GM13976 (cell line): ENCODE measurements around the gene NEURL1B.

Experiments used
- DNase-seq: peaks from one replicate; pipeline ENCODE4 v3.0.0; 2012; ENCODE audit warnings: low spot score
- in situ Hi-C: fragments of 300-500 bp; cut with MboI; formaldehyde crosslinking; loops from one replicate; pipeline ENCODE4 v1.12.0; 2022; ENCODE audit warnings: low sequenced_read_pairs, mixed read lengths, inconsistent platforms; ENCODE audit not compliant: unreplicated experiment
- TF ChIP-seq, protein P1 (sequence below): IDR thresholded peaks from 2 replicates; pipeline ENCODE4 v1.5.1; 2012; ENCODE audit warnings: borderline replicate concordance, mild to moderate bottlenecking; ENCODE audit not compliant: insufficient read depth; ENCODE audit errors: extremely low read depth, missing control alignments, control extremely low read depth

The NEURL1B gene

DNA sequence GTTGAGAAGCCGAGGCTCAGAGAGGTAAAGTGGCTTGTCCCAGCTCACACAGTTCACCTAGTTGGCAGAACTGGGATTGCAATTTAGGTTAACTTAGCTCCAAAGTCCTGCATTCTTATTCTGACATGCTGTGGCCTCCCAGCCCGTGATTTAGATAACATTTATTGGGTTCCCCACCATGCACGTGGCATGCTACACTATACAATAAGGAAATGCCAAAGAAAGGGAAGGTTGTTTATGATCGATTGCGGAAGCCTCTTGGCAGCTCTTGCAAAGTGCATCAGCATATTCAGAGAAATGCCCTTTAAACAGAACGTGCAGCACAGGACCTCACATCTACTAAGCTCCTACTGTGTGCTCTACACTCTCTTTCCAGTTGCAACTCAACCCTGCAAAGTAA, 3.2 kb downstream of the NEURL1B start:
- TF ChIP-seq, protein P1, sequence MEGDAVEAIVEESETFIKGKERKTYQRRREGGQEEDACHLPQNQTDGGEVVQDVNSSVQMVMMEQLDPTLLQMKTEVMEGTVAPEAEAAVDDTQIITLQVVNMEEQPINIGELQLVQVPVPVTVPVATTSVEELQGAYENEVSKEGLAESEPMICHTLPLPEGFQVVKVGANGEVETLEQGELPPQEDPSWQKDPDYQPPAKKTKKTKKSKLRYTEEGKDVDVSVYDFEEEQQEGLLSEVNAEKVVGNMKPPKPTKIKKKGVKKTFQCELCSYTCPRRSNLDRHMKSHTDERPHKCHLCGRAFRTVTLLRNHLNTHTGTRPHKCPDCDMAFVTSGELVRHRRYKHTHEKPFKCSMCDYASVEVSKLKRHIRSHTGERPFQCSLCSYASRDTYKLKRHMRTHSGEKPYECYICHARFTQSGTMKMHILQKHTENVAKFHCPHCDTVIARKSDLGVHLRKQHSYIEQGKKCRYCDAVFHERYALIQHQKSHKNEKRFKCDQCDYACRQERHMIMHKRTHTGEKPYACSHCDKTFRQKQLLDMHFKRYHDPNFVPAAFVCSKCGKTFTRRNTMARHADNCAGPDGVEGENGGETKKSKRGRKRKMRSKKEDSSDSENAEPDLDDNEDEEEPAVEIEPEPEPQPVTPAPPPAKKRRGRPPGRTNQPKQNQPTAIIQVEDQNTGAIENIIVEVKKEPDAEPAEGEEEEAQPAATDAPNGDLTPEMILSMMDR: no peak
- in situ Hi-C loops: no loop called here
- no peak for DNase-seq

DNA sequence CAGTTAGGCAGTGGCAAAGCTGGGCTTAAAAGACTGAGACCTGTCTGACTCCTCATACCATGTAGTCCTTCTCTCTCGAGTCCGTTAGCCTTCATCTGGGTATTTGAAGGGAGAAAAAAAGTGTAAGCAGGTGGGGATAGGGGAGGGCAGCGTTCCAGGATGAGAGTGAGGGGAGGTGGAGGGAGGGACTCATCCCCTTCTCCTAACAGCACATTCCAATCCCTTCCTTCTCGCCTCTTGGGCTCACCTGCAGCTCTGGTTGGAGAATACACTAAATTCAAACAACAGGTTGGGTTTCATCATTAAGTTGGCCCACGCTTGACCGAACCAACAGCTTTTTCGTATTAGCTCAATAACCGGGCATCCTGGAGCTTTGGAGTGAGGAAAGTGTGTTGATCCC, 3.6 kb downstream of the NEURL1B start:
- TF ChIP-seq, protein P1: no peak
- in situ Hi-C loops: no loop called here
- DNase-seq: no peak

DNA sequence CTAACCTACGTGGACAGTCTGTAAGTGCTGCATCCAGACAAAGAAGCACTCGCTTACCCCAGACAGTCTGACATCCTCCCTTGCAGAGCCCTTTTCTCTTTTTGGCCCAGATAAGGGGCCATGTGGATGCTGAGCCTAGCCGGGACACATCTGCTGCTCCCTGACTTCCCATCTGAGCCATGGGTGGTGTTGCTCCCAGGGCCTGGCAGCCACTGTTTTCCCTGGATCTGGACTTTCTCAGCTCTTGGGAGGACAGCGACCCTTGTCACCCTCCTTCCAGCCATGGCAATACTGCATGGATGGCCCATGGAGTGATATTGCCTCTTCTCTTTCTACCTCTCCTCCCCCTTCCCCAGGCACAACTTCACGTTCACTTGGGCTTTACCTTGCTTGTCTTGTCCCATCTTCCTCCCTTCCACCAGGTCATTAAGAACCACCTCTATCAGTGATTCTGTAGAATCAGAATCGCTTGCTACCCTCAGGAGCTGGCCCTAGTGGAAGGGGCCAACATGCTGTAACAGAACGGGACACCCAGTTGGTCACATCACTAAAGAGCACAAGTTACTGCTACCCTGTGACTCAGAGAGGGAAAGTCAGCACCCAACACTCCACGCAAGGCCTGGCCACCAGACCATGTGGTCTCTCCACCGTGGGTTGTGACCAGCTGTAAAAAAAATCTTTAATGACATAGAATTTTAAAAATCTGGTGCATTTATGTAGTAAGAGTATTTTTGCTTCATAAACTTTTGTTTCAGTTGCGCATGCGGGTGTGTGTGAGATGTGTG, 4.4 kb downstream of the NEURL1B start:
- DNase-seq: no peak
- in situ Hi-C loops: no loop called here
- TF ChIP-seq, protein P1: no peak

DNA sequence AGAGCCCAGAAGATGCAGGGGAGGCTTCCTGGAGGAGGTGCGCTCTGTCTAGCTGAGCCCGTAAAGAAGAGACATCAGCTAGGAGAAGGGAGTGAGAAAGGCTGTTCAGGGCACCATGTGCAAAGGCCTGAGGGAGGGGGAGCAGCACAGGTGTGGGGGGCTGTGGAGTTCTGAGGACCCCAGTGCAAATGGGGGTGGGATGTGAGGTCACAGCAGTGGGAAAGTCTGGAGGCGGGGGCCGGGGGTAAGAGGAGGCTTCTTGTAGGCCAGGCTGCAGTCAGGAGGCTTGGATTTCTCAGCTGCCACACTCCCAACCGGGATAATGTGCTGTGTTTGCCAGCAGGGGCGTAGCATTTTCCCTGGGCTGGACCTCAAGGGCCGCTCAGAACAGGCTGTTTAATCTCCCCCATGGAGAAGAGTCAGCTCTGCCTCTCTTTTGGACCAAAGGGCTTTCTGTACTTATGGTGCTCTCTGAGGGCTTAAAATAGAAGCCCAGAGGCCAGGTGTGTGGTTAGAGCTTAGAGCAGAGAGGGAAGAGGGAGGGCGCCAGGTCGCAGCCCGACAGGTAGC, 5.7 kb downstream of the NEURL1B start:
- in situ Hi-C loops: no loop called here
- no peak for DNase-seq
- TF ChIP-seq, protein P1: no peak

DNA sequence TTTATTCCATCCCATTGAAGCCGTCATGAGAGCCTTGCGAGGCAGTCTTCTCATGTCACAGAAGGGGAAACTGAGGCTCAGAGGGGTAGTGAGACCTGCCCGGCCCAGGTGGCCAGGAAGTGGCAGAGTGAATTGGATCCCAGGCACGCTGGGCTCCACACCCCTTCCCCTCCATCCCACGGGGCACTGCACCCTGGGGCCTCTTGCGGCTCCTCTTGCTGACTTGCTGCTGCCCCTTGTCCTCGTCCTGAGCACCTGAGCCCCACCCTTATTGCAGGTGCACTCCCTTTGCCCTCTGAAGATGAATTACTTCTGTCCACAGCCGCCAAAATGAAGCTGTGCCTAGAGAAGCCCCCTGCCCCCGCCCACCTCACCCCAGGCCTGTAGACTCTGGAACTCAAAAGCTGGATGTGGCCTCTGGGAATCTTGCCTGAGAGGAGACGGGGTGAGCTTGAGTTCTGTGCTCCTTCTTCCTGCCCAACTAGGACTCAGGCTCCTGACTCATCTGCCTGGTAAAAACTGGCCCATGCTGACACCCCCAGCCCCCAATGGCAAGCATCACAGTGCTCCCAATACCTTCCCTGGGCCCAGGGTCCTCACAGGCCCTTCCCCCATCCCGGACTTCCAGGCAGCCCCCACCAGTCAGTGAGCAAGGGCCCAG, 6.4 kb downstream of the NEURL1B start:
- TF ChIP-seq, protein P1: no peak
- in situ Hi-C loops: no loop called here

DNA sequence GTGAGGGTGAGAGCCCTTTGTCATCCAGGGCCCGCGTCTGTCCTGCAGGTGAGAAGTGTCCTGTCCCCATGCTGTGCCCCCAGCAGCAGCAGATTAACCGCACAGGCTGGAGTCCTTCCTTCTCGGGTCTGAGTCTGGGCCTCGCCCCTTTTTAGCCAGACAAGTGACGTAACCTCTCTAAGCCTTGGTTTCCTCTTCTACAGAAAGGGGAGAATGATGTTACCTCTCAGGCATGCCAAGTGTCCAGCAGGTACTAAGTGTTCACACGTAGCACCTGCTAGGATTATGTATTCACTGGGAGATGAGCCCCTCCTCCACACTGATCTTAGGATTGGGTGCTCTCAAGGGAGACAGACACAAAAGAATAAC, 6.9 kb downstream of the NEURL1B start:
- in situ Hi-C loops: no loop called here
- DNase-seq: no peak
- TF ChIP-seq, protein P1: no peak

More for the DNA sequence above, 6.4 kb downstream of the NEURL1B start:
- DNase-seq: no peak
